Measurements from ENCODE around the gene MCUB.

GRCh38 chr4:109649872-109650271, 89.8 kb downstream of the MCUB start:
- TF ChIP-seq CTCF (IDR thresholded peaks at IDR 0.05) (no peak), POLR2A (IDR thresholded peaks at IDR 0.05) (no peak)

All from prostate gland (tissue), 2 donors.